GM18907 (cell line): ENCODE measurements around the gene SLC11A2.
"Not testable (repeated sequence)": the region's sequence is repeated elsewhere in the genome, so short reads cannot be mapped to it uniquely, and the experiment has no call there.

Experiments
- ATAC-seq: cut with Tn5 transposase; IDR thresholded peaks from one replicate; pipeline ENCODE4 v1.9.1; 2021; ENCODE audit warnings: mild to moderate bottlenecking, moderate library complexity; ENCODE audit not compliant: unreplicated experiment

Gene SLC11A2

GRCh38 chr12:51027342-51027835, 1.2 kb upstream of the SLC11A2 start:
- ATAC-seq = no peak

- ATAC-seq = no peak
Measured at GRCh38 chr12:51025338-51025835, 797 bp downstream of the SLC11A2 start.

GRCh38 chr12:51023625-51024382, 2.4 kb downstream of the SLC11A2 start:
- no peak for ATAC-seq

- ATAC-seq = no peak
Measured at GRCh38 chr12:51021694-51022093, 4.5 kb downstream of the SLC11A2 start.

- ATAC-seq = no peak
Measured at GRCh38 chr12:51020448-51021182, 5.6 kb downstream of the SLC11A2 start.

GRCh38 chr12:51019927-51020326, 6.3 kb downstream of the SLC11A2 start:
- ATAC-seq = no peak

GRCh38 chr12:51018956-51019355, 7.2 kb downstream of the SLC11A2 start:
- ATAC-seq = no peak

- no peak for ATAC-seq
Measured at GRCh38 chr12:51017452-51017851, 8.7 kb downstream of the SLC11A2 start.

GRCh38 chr12:51014467-51014866, 11.7 kb downstream of the SLC11A2 start:
- ATAC-seq = not testable (repeated sequence)

GRCh38 chr12:51013441-51013840, 12.7 kb downstream of the SLC11A2 start:
- no peak for ATAC-seq

GRCh38 chr12:51012570-51013236, 13.5 kb downstream of the SLC11A2 start:
- no peak for ATAC-seq

- ATAC-seq = no peak
Measured at GRCh38 chr12:51011955-51012354, 14.2 kb downstream of the SLC11A2 start.

GRCh38 chr12:51009056-51009440, 17.1 kb downstream of the SLC11A2 start:
- no peak for ATAC-seq

- no peak for ATAC-seq
Measured at GRCh38 chr12:51008329-51009055, 17.7 kb downstream of the SLC11A2 start.

- no peak for ATAC-seq
Measured at GRCh38 chr12:51005671-51006070, 20.5 kb downstream of the SLC11A2 start.

- ATAC-seq = no peak
Measured at GRCh38 chr12:51005030-51005429, 21.2 kb downstream of the SLC11A2 start.

GRCh38 chr12:51004504-51004903, 21.7 kb downstream of the SLC11A2 start:
- ATAC-seq = no peak

- no peak for ATAC-seq
Measured at GRCh38 chr12:51001799-51002198, 24.4 kb downstream of the SLC11A2 start.

GRCh38 chr12:51000245-51000644, 25.9 kb downstream of the SLC11A2 start:
- ATAC-seq = no peak

GRCh38 chr12:50999093-50999492, 27.1 kb downstream of the SLC11A2 start:
- ATAC-seq = no peak

- no peak for ATAC-seq
Measured at GRCh38 chr12:50992819-50993218, 33.4 kb downstream of the SLC11A2 start.
